Brain microvascular endothelial cell (primary cell): ENCODE results near the gene CDK5.

Experiments
- DNase-seq: peaks from one replicate; pipeline ENCODE4 v3.0.0-alpha.2; 2020
- H3K27ac ChIP-seq: fragments of 250-450 bp; sonication (Bioruptor Pico); 2 replicates; pipeline ENCODE4 v1.5.1; 2020; ENCODE audit warnings: mild to moderate bottlenecking, moderate library complexity
- H3K27me3 ChIP-seq: fragments of 250-450 bp; sonication (Bioruptor Pico); replicated peaks from 2 replicates; pipeline ENCODE4 v1.5.1; 2020; ENCODE audit warnings: mild to moderate bottlenecking
- H3K36me3 ChIP-seq: fragments of 250-450 bp; sonication (Bioruptor Pico); replicated peaks from 2 replicates; pipeline ENCODE4 v1.5.1; 2020; ENCODE audit warnings: mild to moderate bottlenecking
- H3K4me3 ChIP-seq: 2 replicates; pipeline ENCODE4 v1.5.1; 2011; ENCODE audit warnings: low read depth, mild to moderate bottlenecking, control low read depth, low read length, moderate library complexity
- CTCF ChIP-seq: IDR thresholded peaks from 2 replicates; pipeline ENCODE4 v1.5.1; 2011; ENCODE audit warnings: low read depth, mild to moderate bottlenecking, moderate library complexity, low read length, control low read depth, inconsistent platforms; ENCODE audit errors: missing control alignments
- in situ Hi-C: cut with HindIII; loops from 2 replicates; pipeline ENCODE4 v1.10.0; 2017; ENCODE audit warnings: low sequenced_read_pairs, low pct_ligation_motif_present

CDK5 gene

GRCh38 chr7:151093748-151094147, 36.1 kb upstream of the CDK5 start:
- in situ Hi-C loops: no loop called here
- no peak for TF ChIP-seq CTCF
- Histone ChIP-seq H3K27me3 (no peaks in the 10 kb centered on the region), H3K27ac (no peak overlapping the region), H3K4me3 (no peak overlapping the region), H3K36me3 (peaks cover 3% of the 10 kb centered on the region)
- DNase-seq: no peak

- in situ Hi-C loops: no loop called here
- no peak for TF ChIP-seq CTCF
- Histone ChIP-seq H3K4me3 (no peak overlapping the region), H3K27ac (no peak overlapping the region), H3K36me3 (peaks cover 3% of the 10 kb centered on the region), H3K27me3 (no peaks in the 10 kb centered on the region)
- DNase-seq: no peak
Measured at GRCh38 chr7:151091988-151092387, 34.3 kb upstream of the CDK5 start.

GRCh38 chr7:151091431-151091830, 33.7 kb upstream of the CDK5 start:
- Histone ChIP-seq H3K27ac (no peak overlapping the region), H3K27me3 (no peaks in the 10 kb centered on the region), H3K4me3 (no peak overlapping the region), H3K36me3 (no peaks in the 10 kb centered on the region)
- DNase-seq: no peak
- in situ Hi-C loops: no loop called here
- peak; percentile 79 for TF ChIP-seq CTCF

DNA sequence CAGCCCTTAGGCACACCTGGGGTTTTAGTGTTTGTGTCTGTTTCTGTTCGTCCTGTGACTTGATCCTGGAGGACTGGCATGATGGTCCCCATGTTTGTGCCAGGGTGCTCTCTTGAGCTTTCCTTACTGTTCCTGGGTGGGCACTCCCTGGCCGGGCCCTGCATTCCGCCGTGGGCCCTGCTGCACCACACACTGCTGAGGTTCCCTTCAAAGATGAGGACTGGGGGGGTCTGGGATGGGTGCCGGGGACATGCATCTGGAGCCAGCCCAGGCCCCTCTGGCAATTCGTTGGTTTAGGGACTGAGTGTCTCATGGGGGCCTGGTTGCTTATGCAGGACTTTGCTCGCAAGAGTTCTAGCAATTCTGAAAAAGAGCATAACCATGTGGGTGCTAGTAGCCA, 33.3 kb upstream of the CDK5 start:
- TF ChIP-seq CTCF: no peak
- no peak for DNase-seq
- H3K27me3 ChIP-seq: no peaks in the 10 kb centered on the region
- no peaks in the 10 kb centered on the region for H3K36me3 ChIP-seq
- H3K27ac ChIP-seq: no peak overlapping the region
- in situ Hi-C loops: no loop called here
- H3K4me3 ChIP-seq: no peak overlapping the region

DNA sequence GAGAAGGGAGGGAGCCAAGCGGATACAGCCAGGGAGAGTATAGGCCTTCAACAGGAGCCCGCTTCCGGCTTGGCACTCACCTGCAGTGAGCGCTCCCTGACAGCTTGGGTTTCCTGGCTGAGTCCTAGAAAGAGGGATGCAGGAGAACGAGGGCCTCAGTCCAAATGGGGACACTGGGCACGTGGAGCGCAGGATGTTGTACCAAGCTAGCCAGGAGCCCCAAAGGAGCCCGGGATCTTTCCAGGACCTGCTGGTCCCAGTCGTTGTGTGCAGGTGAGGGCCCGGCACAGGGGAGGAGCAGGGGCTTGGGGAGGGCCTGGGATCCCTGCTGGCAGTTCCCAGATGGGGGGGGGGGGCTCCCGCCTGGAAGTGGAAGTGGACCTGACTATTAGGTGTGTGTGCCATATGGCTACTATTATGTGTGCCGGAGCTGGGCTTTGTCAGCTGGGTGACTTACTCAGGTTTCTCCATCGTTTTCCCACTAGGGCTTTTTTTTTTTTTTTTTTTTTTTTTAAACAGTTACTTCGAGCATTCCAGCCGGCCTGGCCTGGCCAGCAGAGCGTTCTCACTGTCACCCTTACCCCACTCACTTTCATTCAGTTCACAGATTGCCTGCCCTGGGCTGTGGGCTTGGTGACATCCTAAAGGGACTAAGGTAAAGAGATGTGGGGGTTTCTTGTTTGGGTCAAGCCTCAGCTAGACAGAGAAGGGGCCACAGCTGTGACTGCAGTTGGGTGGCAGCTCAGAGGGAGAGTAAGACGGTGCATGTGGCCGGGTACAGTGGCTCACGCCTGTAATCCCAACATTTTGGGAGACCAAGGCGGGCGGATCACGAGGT, 32.4 kb upstream of the CDK5 start:
- Histone ChIP-seq H3K4me3 (no peak overlapping the region), H3K36me3 (no peaks in the 10 kb centered on the region), H3K27ac (no peak overlapping the region), H3K27me3 (no peaks in the 10 kb centered on the region)
- in situ Hi-C loops: no loop called here
- no peak for DNase-seq
- TF ChIP-seq CTCF: no peak
